Uterus (tissue), 2 donors: ENCODE results near the gene ADAMTS12.

ENCODE experiments used
- CTCF ChIP-seq, 4 experiments: fragments of 200-600 bp in 2 of 4; fragments of 450-650 bp in 2 of 4; sonication (generic) in 2 of 4; IDR thresholded peaks; one replicate each; pipeline ENCODE4 v1.5.1; 2016 to 2019; ENCODE audit warnings: antibody characterized with exemption in 4 of 4, mild to moderate bottlenecking in 2 of 4, moderate library complexity in 1 of 4
- POLR2A ChIP-seq, 2 donors: fragments of 450-650 bp; IDR thresholded peaks; one replicate each; pipeline ENCODE4 v1.6.1; 2016; ENCODE audit warnings: antibody characterized with exemption in 2 of 2, mild to moderate bottlenecking in 1 of 2, moderate library complexity in 1 of 2

DNA sequence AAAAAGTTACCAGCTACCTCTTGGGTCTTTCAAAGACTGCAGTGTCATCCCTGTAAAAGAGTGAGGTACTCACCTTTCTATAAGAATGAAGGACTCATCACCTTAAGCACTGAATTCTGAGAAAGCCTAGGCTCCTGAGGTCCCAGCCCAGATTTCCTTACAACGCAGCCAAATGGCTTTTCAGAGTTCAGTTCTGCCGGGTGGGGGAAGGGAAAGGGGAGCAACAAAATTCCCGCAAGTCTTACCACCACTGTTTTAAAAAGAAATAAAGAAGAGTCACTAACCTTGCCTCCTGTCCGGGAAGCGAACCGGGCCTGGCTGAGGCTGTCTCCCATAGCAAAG, 373 bp downstream of the ADAMTS12 start:
- no peak for TF ChIP-seq CTCF (IDR thresholded peaks at IDR 0.05)
- no peak for TF ChIP-seq POLR2A (IDR thresholded peaks at IDR 0.05)
